Ramos (cell line): Measurements from ENCODE around the gene RSU1.

Experiments used
- in situ Hi-C: fragments of 300-500 bp; cut with MboI; formaldehyde crosslinking; loops from one replicate; pipeline ENCODE4 v1.14.3; 2022; ENCODE audit warnings: low sequenced_read_pairs; ENCODE audit not compliant: unreplicated experiment

RSU1 gene

DNA sequence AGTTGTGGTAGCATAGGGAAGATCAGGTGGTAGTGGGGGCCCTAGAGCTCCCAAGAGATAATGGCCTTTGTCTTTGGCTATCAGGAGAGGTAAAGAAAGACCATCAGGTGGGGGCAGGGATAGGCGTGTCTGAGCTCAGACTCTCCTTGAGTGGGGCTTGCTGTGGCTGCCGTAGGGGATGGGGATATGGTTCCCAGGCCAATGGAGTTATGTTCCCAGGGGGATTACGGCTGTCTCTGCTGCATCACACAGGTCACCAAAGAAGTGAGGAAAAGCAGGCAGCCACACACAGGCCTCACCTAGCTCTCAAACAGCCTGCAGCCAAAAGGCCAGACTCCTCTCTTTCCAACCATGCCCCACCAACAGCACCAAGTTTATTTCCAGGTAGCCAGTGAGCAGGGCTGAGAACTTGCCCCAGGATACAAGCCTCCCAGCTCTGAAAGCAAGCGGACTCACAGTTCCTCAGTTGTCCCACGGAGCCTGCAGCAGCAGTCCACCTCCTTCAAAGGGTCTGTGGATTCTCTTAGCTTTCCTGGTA, 257.9 kb downstream of the RSU1 start:
- in situ Hi-C loops: no loop called here

DNA sequence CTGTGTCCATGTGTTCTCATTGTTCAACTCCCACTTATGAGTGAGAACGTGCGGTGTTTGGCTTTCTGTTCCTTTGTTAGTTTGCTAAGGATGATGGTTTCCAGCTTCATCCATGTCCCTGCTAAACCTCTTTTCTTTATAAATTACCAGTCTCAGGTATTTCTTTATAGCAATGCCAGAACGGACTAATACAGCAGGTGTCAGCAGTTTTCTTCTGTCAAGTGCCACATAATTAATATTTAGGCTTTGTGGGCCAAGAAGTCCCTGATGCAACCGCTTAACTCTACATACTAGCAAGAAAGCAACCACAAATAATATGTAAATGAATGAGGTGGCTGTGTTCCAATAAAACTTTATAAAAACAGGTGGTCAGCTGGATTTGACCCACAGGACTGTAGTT, 269.3 kb downstream of the RSU1 start:
- in situ Hi-C loops: no loop called here

DNA sequence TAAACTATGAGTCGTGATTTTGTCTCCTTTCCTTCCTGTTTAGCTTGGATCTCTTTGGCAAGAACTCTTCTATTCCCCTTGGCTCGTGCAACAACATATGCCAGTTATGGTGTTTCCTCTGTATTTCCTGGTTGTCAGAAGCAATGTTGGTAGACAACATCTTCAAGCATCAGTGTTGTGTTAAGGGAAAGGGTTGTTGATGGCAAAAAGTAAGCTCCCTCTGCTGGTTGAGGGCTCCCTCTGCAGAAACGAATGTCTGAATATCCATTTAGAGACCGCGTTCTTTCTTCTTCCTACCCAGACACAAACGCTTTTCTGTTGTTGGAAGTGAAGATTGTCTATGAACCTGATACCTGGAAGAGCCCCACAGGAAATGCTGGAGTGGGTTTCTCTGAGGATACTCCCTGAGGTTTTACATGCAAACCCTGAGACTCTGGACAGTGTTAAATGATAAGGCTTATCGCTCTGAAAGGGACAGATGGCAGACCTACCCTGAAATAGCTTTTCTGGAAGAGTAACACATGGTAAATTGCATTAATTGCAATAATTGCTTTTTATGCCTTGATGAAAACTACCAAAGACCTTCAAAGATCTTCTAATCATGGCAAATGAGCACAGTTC, 272.0 kb downstream of the RSU1 start:
- in situ Hi-C loops: no loop called here

DNA sequence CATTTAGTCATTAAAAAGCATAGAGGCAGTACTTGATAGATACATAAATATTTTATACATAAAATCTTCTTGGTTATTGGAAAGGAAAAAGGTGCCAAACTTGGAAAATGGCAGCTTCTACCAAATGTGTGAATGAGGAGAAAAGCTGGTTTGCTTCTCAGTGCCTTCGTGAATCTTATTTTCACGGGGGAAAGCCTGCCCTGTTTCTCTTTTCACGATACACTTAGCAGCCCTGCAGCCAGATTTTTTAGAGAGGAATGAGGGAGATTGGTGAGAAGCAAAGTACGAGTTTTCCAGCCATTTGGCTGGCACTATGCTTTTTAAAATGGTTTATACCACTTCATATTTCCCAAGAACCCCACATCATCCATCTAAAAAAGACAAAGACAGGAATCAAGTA, 272.6 kb downstream of the RSU1 start:
- in situ Hi-C loops: no loop called here

DNA sequence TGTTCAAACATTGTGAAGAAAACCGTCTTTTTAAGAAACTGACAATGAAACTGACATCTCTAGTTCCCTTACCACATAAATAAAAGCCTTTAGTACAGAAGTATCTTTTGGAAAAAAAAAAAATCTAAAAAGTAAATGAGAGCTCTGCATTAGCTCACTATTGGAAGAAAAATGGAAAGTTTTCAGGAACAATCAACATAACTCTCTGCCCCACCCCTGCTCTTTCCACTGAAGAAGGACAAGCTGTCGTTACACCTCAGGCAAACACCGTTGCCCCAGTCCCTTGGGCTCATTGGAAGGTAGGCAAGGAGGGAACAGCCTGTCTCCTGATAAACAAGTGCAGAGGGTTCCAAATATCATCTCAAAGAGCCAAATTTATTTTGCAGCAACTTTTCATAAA, 273.1 kb downstream of the RSU1 start:
- in situ Hi-C loops: no loop called here
